Measurements from ENCODE around the gene DCAF6.

Gene DCAF6

GRCh38 chr1:168105846-168106245 is 169.4 kb downstream of the DCAF6 start:
- no peak for TF ChIP-seq FOXP2 (optimal IDR thresholded peaks at IDR 0.05; ENCODE audit: borderline replicate concordance, extremely low read depth, extremely low read length, insufficient read depth)

DNA sequence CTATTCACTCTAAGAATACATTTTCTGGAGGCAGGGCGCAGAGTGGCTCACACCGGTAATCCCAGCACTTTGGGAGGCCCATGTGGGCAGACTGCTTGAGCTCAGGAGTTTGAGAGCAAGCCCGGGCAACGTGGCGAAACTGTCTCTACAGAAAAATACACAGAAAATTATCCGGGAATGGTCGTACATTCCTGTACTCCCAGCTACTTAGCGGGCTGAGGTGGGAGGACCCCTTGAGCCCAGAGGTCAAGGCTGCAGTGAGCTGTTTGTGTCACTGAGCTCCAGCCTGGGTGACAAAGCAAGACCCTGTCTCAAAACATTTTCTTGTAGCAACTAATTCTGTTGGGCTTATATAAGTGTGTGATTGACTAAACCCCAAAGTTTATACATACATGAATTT is 169.8 kb downstream of the DCAF6 start:
- TF ChIP-seq SIN3A (IDR thresholded peaks at IDR 0.05; ENCODE audit: borderline replicate concordance, insufficient read depth, low read length) (no peak), REST (IDR thresholded peaks at IDR 0.05; ENCODE audit: insufficient read depth in 1 of 2, low read depth in 2 of 2, low read length in 2 of 2) (no peak), FOXP2 (optimal IDR thresholded peaks at IDR 0.05; ENCODE audit: borderline replicate concordance, extremely low read depth, extremely low read length, insufficient read depth) (no peak)

DNA sequence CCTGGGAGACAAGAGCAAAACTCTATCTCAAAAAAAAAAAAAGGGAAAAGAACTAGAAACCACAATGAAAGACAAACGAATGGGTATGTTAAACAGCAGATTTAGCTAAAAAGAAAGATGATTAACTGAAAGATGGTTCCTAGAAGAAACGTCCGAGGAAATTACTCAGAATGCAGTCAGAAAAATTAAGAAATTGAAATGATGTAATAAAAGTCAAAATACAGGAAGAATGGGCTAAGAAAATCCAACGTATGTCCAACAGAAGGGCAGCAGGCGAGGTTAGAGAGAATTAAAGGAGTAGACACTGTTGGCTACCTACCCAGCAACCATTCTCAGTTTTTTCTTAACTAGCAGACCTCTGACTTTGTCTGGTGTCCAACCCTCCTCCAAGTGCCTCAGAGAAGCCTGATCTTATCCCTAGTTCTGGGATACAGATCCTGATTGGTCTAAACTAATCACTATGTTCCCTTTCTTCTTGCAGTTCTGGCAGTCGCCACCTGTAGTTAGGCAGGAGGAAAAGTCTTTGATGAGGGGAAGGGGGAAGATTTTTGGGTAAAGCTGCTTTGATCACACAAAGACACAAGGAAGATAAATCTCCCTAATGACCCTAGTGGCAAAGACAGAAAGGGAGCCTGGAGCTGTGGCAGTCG is 174.5 kb downstream of the DCAF6 start:
- no peak for TF ChIP-seq TAF1 (IDR thresholded peaks at IDR 0.05; ENCODE audit: borderline replicate concordance, insufficient read depth, low read length)
- TF ChIP-seq FOXP2 (optimal IDR thresholded peaks at IDR 0.05; ENCODE audit: borderline replicate concordance, extremely low read depth, extremely low read length, insufficient read depth), result no peak
- no peak for TF ChIP-seq POLR2AphosphoS5 (IDR thresholded peaks at IDR 0.05; ENCODE audit: low read depth, low read length)
- no peak for TF ChIP-seq REST (IDR thresholded peaks at IDR 0.05; ENCODE audit: insufficient read depth in 1 of 2, low read depth in 2 of 2, low read length in 2 of 2)
- no peak for TF ChIP-seq SIN3A (IDR thresholded peaks at IDR 0.05; ENCODE audit: borderline replicate concordance, insufficient read depth, low read length)

- TF ChIP-seq POLR2AphosphoS5 (IDR thresholded peaks at IDR 0.05; ENCODE audit: low read depth, low read length) (no peak), SIN3A (IDR thresholded peaks at IDR 0.05; ENCODE audit: borderline replicate concordance, insufficient read depth, low read length) (no peak), REST (IDR thresholded peaks at IDR 0.05; ENCODE audit: insufficient read depth in 1 of 2, low read depth in 2 of 2, low read length in 2 of 2) (no peak), FOXP2 (optimal IDR thresholded peaks at IDR 0.05; ENCODE audit: borderline replicate concordance, extremely low read depth, extremely low read length, insufficient read depth) (no peak), TAF1 (IDR thresholded peaks at IDR 0.05; ENCODE audit: borderline replicate concordance, insufficient read depth, low read length) (no peak)
Measured at GRCh38 chr1:168112673-168113305, 176.3 kb downstream of the DCAF6 start.

DNA sequence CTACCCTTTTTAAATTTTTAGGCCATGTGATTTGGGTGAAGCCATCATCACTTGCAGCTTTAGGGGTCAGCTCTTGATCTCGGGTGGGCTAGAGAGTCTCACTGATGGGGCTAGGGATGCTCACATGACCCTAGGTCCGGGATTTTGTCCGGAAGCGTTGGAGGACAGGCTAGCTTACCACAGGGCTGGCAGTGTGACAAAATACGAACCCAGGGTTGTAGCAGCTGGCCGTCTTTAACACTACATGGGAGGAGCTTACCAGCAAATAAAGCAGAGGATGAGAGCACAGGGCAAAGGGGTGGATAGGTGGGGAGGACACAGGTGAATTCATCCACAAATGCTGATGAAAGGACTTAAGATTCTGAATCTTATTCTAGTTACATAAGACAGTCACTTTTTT is 178.4 kb downstream of the DCAF6 start:
- TF ChIP-seq REST (IDR thresholded peaks at IDR 0.05; ENCODE audit: insufficient read depth in 1 of 2, low read depth in 2 of 2, low read length in 2 of 2) (no peak), POLR2AphosphoS5 (IDR thresholded peaks at IDR 0.05; ENCODE audit: low read depth, low read length) (no peak), FOXP2 (optimal IDR thresholded peaks at IDR 0.05; ENCODE audit: borderline replicate concordance, extremely low read depth, extremely low read length, insufficient read depth) (no peak), SIN3A (IDR thresholded peaks at IDR 0.05; ENCODE audit: borderline replicate concordance, insufficient read depth, low read length) (no peak), TAF1 (IDR thresholded peaks at IDR 0.05; ENCODE audit: borderline replicate concordance, insufficient read depth, low read length) (no peak)

All from PFSK-1 (cell line).